HL-60 (cell line): Measurements from ENCODE around the gene TBC1D16.

Experiments
- POLR2AphosphoS5 ChIP-seq: IDR thresholded peaks from 2 replicates; pipeline ENCODE4 v1.6.1; 2012; ENCODE audit warnings: low read depth
- TF ChIP-seq, protein P1 (sequence below): IDR thresholded peaks from one replicate; pipeline ENCODE4 v1.5.1; 2011; ENCODE audit warnings: low read length, control low read depth, inconsistent platforms; ENCODE audit not compliant: insufficient read depth
- TF ChIP-seq, protein P2 (sequence below): IDR thresholded peaks from 2 replicates; pipeline ENCODE4 v1.6.1; 2012; ENCODE audit warnings: low read depth; ENCODE audit not compliant: insufficient replicate concordance

DNA sequence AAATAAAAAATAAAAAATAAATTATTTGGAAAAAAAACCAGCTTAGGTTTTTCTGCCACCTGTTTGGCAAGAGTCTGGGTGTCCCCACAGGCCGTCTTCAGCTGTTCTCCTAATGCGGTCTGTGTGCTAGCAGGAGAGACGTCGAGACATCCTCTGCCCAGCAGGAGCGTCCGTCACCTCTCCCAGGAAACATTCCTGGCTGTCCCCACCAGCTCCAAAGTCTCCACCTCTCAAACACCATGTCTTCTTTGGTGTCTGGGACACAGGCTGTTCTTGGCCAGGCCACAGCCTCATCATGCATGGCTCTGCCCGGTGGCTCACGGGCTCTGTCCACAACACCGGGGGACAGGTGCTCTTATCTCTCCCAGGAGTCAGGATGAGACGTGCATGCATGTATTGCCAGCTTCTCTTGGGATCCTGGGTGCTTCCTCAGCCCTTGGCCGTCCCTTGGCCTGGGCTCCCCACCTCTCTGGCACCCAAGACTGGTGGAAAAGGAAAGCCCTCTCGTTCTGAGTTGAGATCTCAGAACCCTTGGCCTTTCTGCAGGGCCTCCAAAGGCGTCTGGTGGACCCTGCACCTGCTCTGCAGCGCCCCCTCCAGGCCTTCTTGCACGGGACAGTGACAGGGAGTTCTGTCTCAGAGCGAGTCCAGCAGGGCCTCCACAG lies 111.6 kb downstream of the TBC1D16 start:
- TF ChIP-seq, protein P1, sequence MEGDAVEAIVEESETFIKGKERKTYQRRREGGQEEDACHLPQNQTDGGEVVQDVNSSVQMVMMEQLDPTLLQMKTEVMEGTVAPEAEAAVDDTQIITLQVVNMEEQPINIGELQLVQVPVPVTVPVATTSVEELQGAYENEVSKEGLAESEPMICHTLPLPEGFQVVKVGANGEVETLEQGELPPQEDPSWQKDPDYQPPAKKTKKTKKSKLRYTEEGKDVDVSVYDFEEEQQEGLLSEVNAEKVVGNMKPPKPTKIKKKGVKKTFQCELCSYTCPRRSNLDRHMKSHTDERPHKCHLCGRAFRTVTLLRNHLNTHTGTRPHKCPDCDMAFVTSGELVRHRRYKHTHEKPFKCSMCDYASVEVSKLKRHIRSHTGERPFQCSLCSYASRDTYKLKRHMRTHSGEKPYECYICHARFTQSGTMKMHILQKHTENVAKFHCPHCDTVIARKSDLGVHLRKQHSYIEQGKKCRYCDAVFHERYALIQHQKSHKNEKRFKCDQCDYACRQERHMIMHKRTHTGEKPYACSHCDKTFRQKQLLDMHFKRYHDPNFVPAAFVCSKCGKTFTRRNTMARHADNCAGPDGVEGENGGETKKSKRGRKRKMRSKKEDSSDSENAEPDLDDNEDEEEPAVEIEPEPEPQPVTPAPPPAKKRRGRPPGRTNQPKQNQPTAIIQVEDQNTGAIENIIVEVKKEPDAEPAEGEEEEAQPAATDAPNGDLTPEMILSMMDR, result no peak
- TF ChIP-seq, protein P2, sequence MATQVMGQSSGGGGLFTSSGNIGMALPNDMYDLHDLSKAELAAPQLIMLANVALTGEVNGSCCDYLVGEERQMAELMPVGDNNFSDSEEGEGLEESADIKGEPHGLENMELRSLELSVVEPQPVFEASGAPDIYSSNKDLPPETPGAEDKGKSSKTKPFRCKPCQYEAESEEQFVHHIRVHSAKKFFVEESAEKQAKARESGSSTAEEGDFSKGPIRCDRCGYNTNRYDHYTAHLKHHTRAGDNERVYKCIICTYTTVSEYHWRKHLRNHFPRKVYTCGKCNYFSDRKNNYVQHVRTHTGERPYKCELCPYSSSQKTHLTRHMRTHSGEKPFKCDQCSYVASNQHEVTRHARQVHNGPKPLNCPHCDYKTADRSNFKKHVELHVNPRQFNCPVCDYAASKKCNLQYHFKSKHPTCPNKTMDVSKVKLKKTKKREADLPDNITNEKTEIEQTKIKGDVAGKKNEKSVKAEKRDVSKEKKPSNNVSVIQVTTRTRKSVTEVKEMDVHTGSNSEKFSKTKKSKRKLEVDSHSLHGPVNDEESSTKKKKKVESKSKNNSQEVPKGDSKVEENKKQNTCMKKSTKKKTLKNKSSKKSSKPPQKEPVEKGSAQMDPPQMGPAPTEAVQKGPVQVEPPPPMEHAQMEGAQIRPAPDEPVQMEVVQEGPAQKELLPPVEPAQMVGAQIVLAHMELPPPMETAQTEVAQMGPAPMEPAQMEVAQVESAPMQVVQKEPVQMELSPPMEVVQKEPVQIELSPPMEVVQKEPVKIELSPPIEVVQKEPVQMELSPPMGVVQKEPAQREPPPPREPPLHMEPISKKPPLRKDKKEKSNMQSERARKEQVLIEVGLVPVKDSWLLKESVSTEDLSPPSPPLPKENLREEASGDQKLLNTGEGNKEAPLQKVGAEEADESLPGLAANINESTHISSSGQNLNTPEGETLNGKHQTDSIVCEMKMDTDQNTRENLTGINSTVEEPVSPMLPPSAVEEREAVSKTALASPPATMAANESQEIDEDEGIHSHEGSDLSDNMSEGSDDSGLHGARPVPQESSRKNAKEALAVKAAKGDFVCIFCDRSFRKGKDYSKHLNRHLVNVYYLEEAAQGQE, result no peak
- no peak for TF ChIP-seq POLR2AphosphoS5
